Mesenchymal stem cell (in vitro differentiated cells and primary cell): ENCODE measurements around the gene CDADC1.

ENCODE experiments used
- DNase-seq: peaks from one replicate; pipeline ENCODE4 v3.0.0-alpha.2; 2013
- H2AFZ ChIP-seq: one replicate; pipeline ENCODE4 v1.6.1; 2013; ENCODE audit warnings: low read depth, mild to moderate bottlenecking, control low read depth, inconsistent platforms, low read length, moderate library complexity
- H2AK5ac ChIP-seq: 2 replicates; pipeline ENCODE4 v1.6.1; 2013; ENCODE audit warnings: low read length, moderate library complexity, mild to moderate bottlenecking, inconsistent platforms; ENCODE audit not compliant: severe bottlenecking
- H2BK120ac ChIP-seq: one replicate; pipeline ENCODE4 v1.6.1; 2013; ENCODE audit warnings: low read depth, mild to moderate bottlenecking, inconsistent platforms, low read length, moderate library complexity
- H2BK12ac ChIP-seq, 2 experiments: one replicate each; pipeline ENCODE4 v1.6.1; 2013; ENCODE audit warnings: inconsistent platforms in 2 of 2, low read length in 2 of 2, mild to moderate bottlenecking in 2 of 2, moderate library complexity in 2 of 2, control low read depth in 1 of 2
- H2BK15ac ChIP-seq: one replicate; pipeline ENCODE4 v1.6.1; 2013; ENCODE audit warnings: mild to moderate bottlenecking, low read depth, inconsistent platforms; ENCODE audit not compliant: poor library complexity, severe bottlenecking
- H2BK5ac ChIP-seq: 2 replicates; pipeline ENCODE4 v1.6.1; 2013; ENCODE audit warnings: low read depth, mild to moderate bottlenecking, low read length, control low read depth, inconsistent platforms; ENCODE audit not compliant: poor library complexity, severe bottlenecking
- H3K14ac ChIP-seq, 2 experiments: one replicate each; pipeline ENCODE4 v1.6.1; 2013; ENCODE audit warnings: inconsistent platforms in 2 of 2, low read length in 2 of 2, control low read depth in 1 of 2, mild to moderate bottlenecking in 1 of 2, moderate library complexity in 1 of 2
- H3K18ac ChIP-seq, 2 experiments: one replicate each; pipeline ENCODE4 v1.6.1; 2013; ENCODE audit warnings: inconsistent platforms in 2 of 2, low read length in 2 of 2, control low read depth in 1 of 2, low read depth in 1 of 2, mild to moderate bottlenecking in 1 of 2
- H3K23ac ChIP-seq, 2 experiments: one replicate each; pipeline ENCODE4 v1.6.1; 2013; ENCODE audit warnings: inconsistent platforms in 2 of 2, low read length in 2 of 2, mild to moderate bottlenecking in 2 of 2, moderate library complexity in 2 of 2, control low read depth in 1 of 2
- H3K27ac ChIP-seq: 2 replicates; pipeline ENCODE4 v1.5.1; 2013; ENCODE audit warnings: mild to moderate bottlenecking, moderate library complexity, low read length, control low read depth, inconsistent platforms; ENCODE audit not compliant: poor library complexity, severe bottlenecking
- H3K27me3 ChIP-seq, 2 experiments: 2 replicates each; pipeline versions ENCODE4 v1.6.1 to v1.7.0; 2013; ENCODE audit warnings: low read length in 2 of 2, mild to moderate bottlenecking in 2 of 2, moderate library complexity in 2 of 2, control low read depth in 1 of 2, inconsistent platforms in 1 of 2; ENCODE audit not compliant: control insufficient read depth in 1 of 2, insufficient read depth in 1 of 2
- H3K36me3 ChIP-seq, 2 experiments: 2 replicates each; pipeline versions ENCODE4 v1.6.1 to v1.7.0; 2013; ENCODE audit warnings: low read length in 2 of 2, control low read depth in 1 of 2, inconsistent platforms in 1 of 2, low read depth in 1 of 2, mild to moderate bottlenecking in 1 of 2; ENCODE audit not compliant: insufficient read depth in 2 of 2, control insufficient read depth in 1 of 2
- H3K4ac ChIP-seq, 2 experiments: one replicate each; pipeline ENCODE4 v1.6.1; 2013; ENCODE audit warnings: inconsistent platforms in 2 of 2, low read length in 2 of 2, mild to moderate bottlenecking in 2 of 2, moderate library complexity in 2 of 2, control low read depth in 1 of 2, low read depth in 1 of 2
- H3K4me1 ChIP-seq: 2 replicates; pipeline ENCODE4 v1.6.1; 2013; ENCODE audit warnings: low read depth, low read length, control low read depth; ENCODE audit not compliant: control insufficient read depth, insufficient read depth
- H3K4me2 ChIP-seq: 2 replicates; pipeline ENCODE4 v1.6.1; 2013; ENCODE audit warnings: low read length, mild to moderate bottlenecking, inconsistent platforms; ENCODE audit not compliant: poor library complexity, severe bottlenecking
- H3K4me3 ChIP-seq, 2 experiments: 2 replicates each; pipeline versions ENCODE4 v1.5.1 to v1.7.0; 2013; ENCODE audit warnings: low read length in 2 of 2, mild to moderate bottlenecking in 2 of 2, control low read depth in 1 of 2, low read depth in 1 of 2; ENCODE audit not compliant: insufficient read depth in 1 of 2
- H3K79me1 ChIP-seq: replicated peaks from 2 replicates; pipeline ENCODE4 v1.6.1; 2013; ENCODE audit warnings: mild to moderate bottlenecking, control low read depth, low read length, inconsistent platforms; ENCODE audit not compliant: poor library complexity, severe bottlenecking
- H3K9ac ChIP-seq: 2 replicates; pipeline ENCODE4 v1.7.0; 2013; ENCODE audit warnings: mild to moderate bottlenecking, low read length, moderate library complexity
- H3K9me3 ChIP-seq: 2 replicates; pipeline ENCODE4 v1.7.0; 2013; ENCODE audit warnings: mild to moderate bottlenecking, low read length; ENCODE audit not compliant: control insufficient read depth
- H4K8ac ChIP-seq: one replicate; pipeline ENCODE4 v1.6.1; 2013; ENCODE audit warnings: inconsistent platforms, mild to moderate bottlenecking, low read length, moderate library complexity
- H4K91ac ChIP-seq: one replicate; pipeline ENCODE4 v1.6.1; 2013; ENCODE audit warnings: mild to moderate bottlenecking, low read length, inconsistent platforms
- WGBS: methylation state at CpG from one replicate; pipeline ENCODE4 v1.1.7; 2013; ENCODE audit warnings: mixed read lengths; 5-methylcytosine and 5-hydroxymethylcytosine counted together

CDADC1 gene

DNA sequence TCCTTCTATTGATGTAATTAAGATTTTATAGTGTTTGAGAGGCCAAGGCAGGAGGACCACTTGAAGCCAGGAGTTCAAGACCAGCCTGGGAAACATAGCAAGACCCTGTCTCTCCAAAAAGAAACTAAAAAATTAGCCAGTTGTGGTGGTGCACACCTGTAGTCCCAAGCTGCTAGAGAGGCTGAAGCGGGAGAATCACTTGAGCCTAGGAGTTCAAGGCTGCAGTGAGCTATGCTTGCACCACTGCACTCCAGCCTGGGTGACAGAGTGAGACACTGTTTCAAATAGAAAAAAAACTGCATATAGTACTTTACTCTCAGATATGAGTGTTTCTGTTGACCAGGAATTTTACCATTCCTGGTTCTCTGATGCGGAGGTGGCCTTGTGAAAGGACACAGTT, 48.9 kb downstream of the CDADC1 start:
- H2BK120ac ChIP-seq, result no peak overlapping the region
- H3K4me3 ChIP-seq, result no peak overlapping the region
- H2AK5ac ChIP-seq, result no peak overlapping the region
- no peak overlapping the region for H2BK5ac ChIP-seq
- H3K27me3 ChIP-seq, result no peaks in the 10 kb centered on the region
- no peak overlapping the region for H2AFZ ChIP-seq
- H3K27ac ChIP-seq, result no peak overlapping the region
- H4K91ac ChIP-seq, result no peak overlapping the region
- no peaks in the 10 kb centered on the region for H3K79me1 ChIP-seq
- peaks cover 4% of the 10 kb centered on the region for H3K4me1 ChIP-seq
- no peaks in the 10 kb centered on the region for H3K9me3 ChIP-seq
- H2BK15ac ChIP-seq, result no peak overlapping the region
- H3K23ac ChIP-seq, result no peak overlapping the region
- H2BK12ac ChIP-seq, result no peak overlapping the region
- H3K4me2 ChIP-seq, result no peak overlapping the region
- no peak overlapping the region for H3K18ac ChIP-seq
- no peak for DNase-seq
- no peak overlapping the region for H3K9ac ChIP-seq
- H4K8ac ChIP-seq, result no peak overlapping the region
- no peak overlapping the region for H3K4ac ChIP-seq
- H3K36me3 ChIP-seq, result no peaks in the 10 kb centered on the region
- WGBS, result 100% methylated on average over 2 of the region's 2 CpGs
- no peak overlapping the region for H3K14ac ChIP-seq

DNA sequence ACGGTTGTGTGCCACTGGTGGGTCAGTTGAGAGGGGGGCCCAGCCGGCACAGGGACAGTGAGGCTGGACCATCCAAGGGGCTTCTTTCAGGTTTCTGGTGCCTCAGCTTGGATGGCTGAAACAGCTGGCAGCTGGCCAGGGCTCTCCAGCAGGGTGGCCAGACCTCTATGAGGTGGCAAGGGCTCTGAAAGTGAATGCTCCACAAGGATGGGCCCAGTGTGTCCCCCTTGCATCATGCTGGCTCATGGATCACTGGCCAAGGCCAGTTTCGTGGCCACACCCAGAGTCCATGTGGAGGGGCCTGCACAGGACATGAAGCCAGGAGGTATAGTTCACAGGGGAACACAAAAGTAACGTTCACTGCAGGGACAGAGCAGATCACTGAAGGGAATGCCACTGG, 49.6 kb downstream of the CDADC1 start:
- no peak overlapping the region for H3K23ac ChIP-seq
- H2BK15ac ChIP-seq, result no peak overlapping the region
- WGBS, result 87% methylated on average over 4 of the region's 4 CpGs
- no peak overlapping the region for H2BK5ac ChIP-seq
- H2AK5ac ChIP-seq, result no peak overlapping the region
- H3K9ac ChIP-seq, result no peak overlapping the region
- no peak overlapping the region for H4K91ac ChIP-seq
- no peak overlapping the region for H4K8ac ChIP-seq
- H2BK12ac ChIP-seq, result no peak overlapping the region
- H3K4ac ChIP-seq, result no peak overlapping the region
- no peak overlapping the region for H3K4me2 ChIP-seq
- no peaks in the 10 kb centered on the region for H3K36me3 ChIP-seq
- DNase-seq, result no peak
- H3K27me3 ChIP-seq, result no peaks in the 10 kb centered on the region
- H3K4me3 ChIP-seq, result no peak overlapping the region
- no peak overlapping the region for H2BK120ac ChIP-seq
- H3K14ac ChIP-seq, result no peak overlapping the region
- no peaks in the 10 kb centered on the region for H3K9me3 ChIP-seq
- no peak overlapping the region for H3K27ac ChIP-seq
- peaks cover 4% of the 10 kb centered on the region for H3K4me1 ChIP-seq
- H2AFZ ChIP-seq, result no peak overlapping the region
- H3K79me1 ChIP-seq, result no peaks in the 10 kb centered on the region
- H3K18ac ChIP-seq, result no peak overlapping the region

DNA sequence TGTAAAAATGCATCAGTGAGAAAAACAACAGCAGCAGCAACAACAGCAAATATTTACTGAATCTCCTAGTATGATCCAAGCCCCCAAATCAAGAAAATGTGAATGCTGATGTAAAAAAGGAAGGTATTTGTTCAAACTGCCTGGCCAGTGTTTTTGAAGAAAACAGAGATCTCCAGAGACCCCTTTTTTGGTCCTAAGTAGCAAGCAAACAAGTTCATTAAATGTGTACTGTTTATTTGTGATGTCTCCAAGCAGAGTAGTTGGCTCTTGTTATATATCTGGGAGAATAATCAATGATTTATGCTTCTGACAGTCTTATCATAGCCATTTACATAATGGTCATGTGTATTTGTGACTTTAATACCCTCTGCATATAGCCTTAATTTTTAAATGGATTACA, 50.7 kb downstream of the CDADC1 start:
- Histone ChIP-seq H3K36me3 (no peaks in the 10 kb centered on the region), H3K14ac (no peak overlapping the region), H3K4me1 (peaks cover 2% of the 10 kb centered on the region), H3K23ac (no peak overlapping the region), H2BK15ac (no peak overlapping the region), H3K4me3 (no peak overlapping the region), H3K9me3 (no peaks in the 10 kb centered on the region), H3K4ac (no peak overlapping the region), H3K79me1 (no peaks in the 10 kb centered on the region), H4K91ac (no peak overlapping the region), H2BK12ac (no peak overlapping the region), H2BK5ac (no peak overlapping the region), H3K4me2 (no peak overlapping the region), H3K18ac (no peak overlapping the region), H3K27me3 (no peaks in the 10 kb centered on the region), H4K8ac (no peak overlapping the region), H3K27ac (no peak overlapping the region), H2AFZ (no peak overlapping the region), H3K9ac (no peak overlapping the region), H2BK120ac (no peak overlapping the region), H2AK5ac (no peak overlapping the region)
- DNase-seq, result no peak

DNA sequence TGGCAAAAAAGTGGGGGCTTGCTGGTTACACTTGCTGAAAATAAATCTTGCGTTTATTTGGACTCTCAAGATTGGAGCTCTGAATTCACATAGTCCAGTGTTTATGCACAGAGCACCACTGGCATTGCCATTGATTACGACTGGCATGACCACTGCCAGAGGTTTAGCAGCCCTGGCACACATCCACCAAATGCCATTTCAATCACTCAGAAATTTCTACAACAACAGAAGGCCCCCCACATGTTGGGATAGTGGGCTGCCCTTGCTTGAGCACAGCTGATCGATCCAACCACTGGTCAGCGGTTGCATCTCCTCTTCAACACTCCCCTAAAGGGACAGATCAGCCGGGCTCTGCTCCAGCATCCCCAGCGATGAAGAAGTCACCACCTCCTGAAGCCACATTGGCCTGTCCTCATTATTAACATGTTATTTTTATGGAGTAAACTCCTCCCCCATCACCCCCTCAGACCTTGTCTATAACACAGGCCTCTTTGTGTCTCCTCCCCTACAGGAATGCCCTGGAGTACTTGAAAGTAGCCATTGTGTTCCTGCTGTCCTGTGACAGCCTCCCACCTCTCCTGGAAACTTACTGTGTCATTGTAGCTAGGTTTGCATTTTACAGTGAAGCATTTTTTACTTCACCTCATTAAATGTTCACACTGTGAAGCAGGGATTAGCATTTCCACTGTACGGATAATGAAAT, 51.3 kb downstream of the CDADC1 start:
- Histone ChIP-seq H2BK12ac (no peak overlapping the region), H4K91ac (no peak overlapping the region), H3K4me1 (peaks cover 5% of the 10 kb centered on the region), H3K14ac (no peak overlapping the region), H4K8ac (no peak overlapping the region), H3K23ac (no peak overlapping the region), H2BK120ac (no peak overlapping the region), H3K9me3 (no peaks in the 10 kb centered on the region), H2BK5ac (no peak overlapping the region), H2AK5ac (no peak overlapping the region), H3K79me1 (no peaks in the 10 kb centered on the region), H3K9ac (no peak overlapping the region), H2BK15ac (no peak overlapping the region), H3K36me3 (no peaks in the 10 kb centered on the region), H3K18ac (no peak overlapping the region), H3K27me3 (no peaks in the 10 kb centered on the region), H3K4ac (no peak overlapping the region), H2AFZ (no peak overlapping the region), H3K27ac (no peak overlapping the region), H3K4me2 (no peak overlapping the region), H3K4me3 (no peak overlapping the region)
- 89% methylated on average over 7 of the region's 7 CpGs for WGBS
- no peak for DNase-seq
